HPDE6-E6E7 (cell line): ENCODE data around the gene PALM2AKAP2.
"Not testable (repeated sequence)": the region's sequence is repeated elsewhere in the genome, so short reads cannot be mapped to it uniquely, and the experiment has no call there.

Source experiments
- DNase-seq: peaks from one replicate; pipeline ENCODE4 v3.0.0; 2011; ENCODE audit warnings: missing footprints; ENCODE audit errors: extremely low spot score

PALM2AKAP2 gene

GRCh38 chr9:109805050-109805449 is 25.1 kb downstream of the PALM2AKAP2 start:
- DNase-seq, result no peak

DNA sequence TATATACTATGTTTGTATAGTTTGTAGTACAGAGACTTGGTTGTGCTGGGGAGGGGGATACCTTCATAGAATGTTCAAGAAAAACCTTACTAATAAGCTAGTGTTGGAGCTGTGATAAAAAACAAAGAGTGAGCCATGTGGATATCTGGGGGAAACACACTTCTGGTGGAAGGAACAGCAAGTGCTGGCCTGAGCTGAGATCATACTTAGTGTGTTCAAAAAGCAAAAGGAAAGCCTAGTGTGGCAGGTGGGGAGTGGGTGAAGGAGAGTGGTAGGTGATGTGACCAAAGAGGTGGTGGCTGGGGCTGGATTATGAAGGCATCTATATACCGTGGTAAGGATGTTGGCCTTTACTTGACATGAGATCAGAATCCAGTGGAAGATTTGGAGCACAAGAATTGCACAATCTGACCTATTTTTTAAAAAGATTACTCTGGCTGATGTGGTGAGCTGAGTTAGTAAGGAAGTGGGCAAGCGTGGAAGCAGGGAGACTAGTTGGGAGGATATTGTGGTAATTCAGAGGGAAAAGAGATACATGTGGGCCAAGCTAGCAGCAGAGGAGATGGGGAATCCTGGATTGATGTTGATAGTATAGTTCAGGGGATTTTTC is 26.6 kb downstream of the PALM2AKAP2 start:
- no peak for DNase-seq

- no peak for DNase-seq
Observed at GRCh38 chr9:109811876-109812275, 31.9 kb downstream of the PALM2AKAP2 start.

DNA sequence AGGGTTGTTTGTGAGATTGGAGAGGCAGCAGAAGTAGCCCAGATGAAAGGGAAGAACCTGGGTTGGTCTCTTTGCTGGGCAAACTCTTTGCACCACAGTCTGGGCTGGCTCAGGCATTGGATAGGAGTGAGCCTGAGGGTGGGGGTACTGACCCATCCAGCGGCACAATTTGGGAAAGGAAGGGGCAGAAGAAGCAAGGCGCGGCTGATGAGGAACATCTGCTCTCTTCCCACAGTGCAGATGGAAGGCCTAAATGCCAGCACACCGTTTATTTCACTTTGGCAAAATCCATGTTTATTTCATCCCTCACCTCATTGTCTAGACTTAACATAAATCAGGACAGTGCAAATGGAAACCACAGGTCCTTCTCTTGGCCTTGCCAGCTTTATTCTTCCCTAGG is 32.3 kb downstream of the PALM2AKAP2 start:
- no peak for DNase-seq

- DNase-seq, result no peak
Observed at GRCh38 chr9:109812818-109813281, 32.9 kb downstream of the PALM2AKAP2 start.

GRCh38 chr9:109813303-109813702 is 33.3 kb downstream of the PALM2AKAP2 start:
- no peak for DNase-seq

GRCh38 chr9:109813829-109814228 is 33.8 kb downstream of the PALM2AKAP2 start:
- DNase-seq, result no peak

GRCh38 chr9:109815366-109815947 is 35.5 kb downstream of the PALM2AKAP2 start:
- DNase-seq, result no peak

DNA sequence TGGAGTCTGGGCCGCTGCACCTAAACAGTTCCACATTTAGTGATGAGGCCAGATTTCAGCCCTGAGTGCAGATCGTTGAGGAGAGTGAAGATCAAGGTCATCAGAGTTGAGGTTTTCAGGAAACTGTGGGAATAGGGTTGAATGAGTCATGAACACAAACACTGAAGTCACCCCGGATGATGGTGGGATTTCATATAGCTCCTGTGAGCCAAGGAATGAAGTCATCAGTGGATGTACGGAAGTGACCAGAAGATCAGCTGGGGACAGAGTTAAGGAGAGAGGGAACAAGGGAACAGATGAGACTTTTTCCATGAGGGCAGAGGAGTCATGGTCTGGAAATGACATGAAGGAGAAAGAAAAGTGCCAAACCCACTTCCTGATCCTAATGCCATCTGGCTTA is 36.5 kb downstream of the PALM2AKAP2 start:
- DNase-seq, result peak; percentile 37

DNA sequence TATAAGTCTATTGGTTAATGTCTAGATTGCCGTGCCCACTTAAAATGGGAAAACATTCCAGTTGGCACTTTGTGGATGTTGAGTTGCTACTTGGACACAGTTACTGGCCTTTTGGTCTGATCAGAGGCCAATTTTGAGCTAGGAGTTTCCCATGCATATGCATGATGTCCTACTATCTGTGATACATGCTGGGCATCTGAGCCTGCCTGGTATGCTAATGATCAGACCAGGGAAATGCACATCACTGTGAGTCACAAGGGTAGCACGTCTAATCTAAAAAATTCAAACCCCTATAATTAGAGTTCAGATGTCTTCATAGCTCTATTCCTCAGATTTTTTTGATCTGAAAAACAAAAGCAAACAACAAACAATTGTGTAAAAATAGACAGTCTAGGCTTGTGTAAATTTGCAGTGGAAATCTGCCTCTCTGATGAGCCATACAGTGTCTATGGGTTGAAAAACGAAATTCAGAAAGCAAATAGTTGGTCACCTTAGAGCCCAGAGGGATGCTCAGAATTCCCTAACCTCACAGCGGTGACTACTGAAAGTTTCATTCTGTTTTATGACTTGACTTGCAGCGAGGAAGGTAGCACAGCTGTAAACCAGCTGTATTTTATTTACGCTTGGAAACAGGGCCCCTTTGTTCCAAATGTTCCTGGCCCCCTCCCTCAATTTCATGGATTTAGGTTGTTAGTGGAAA is 37.3 kb downstream of the PALM2AKAP2 start:
- DNase-seq, result no peak

GRCh38 chr9:109817846-109818472 is 38.0 kb downstream of the PALM2AKAP2 start:
- peak; percentile 70 for DNase-seq

DNA sequence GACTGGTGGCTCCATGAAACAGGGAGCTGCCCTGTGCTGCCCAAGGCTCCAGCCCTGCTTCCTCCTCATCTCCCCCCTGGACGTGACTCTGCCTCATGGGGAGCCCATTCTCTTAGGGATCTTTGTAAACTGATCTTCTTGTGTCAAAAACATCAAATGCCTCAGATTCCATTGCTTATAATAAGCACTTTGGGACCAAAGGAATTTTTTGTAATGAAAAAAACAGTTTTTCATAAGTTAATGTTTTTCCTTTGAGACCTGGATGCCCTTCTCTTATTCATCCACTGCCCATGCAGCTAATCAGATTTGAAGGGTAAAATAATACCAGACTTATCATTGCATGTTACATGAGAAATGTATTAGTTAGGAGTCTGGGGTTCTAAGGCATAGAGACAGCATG is 41.7 kb downstream of the PALM2AKAP2 start:
- no peak for DNase-seq

DNA sequence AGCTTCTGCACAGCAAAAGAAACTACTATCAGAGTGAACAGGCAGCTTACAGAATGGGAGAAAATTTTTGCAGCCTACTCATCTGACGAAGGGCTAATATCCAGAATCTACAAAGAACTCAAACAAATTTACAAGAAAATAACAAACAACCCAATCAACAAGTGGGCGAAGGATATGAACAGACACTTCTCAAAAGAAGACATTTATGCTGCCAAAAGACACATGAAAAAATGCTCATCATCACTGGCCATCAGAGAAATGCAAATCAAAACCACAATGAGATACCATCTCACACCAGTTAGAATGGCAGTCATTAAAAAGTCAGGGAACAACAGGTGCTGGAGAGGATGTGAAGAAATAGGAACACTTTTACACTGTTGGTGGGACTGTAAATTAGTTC is 45.4 kb downstream of the PALM2AKAP2 start:
- not testable (repeated sequence) for DNase-seq

- DNase-seq, result no peak
Observed at GRCh38 chr9:109826559-109826958, 46.6 kb downstream of the PALM2AKAP2 start.

DNA sequence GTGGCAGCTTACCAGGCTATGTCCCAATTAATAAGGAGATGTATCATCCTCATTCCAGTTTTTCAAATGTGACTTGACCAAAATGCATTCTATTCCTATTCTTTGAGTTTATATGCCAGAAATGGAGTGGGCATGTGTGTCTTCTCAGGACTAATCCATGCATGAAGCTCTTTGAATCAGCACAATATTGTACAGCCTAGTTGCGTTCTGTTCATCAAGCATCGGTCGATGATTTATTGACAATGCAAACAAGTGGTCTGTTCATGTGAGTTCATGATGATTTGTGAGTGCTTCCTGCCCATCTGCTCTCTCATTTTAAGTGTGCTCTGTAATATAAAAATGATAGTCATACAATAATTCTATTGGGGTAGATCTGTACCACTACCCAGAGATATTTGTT is 48.3 kb downstream of the PALM2AKAP2 start:
- DNase-seq, result no peak
